T47D (cell line): ENCODE measurements around the gene SFSWAP.

Experiments
- DNase-seq, 2 experiments: peaks; one replicate each; pipeline versions ENCODE4 v3.0.0 to v3.0.0-alpha.2; 2011 to 2012; ENCODE audit warnings: low read depth in 1 of 2, low spot score in 1 of 2
- JUND ChIP-seq: IDR thresholded peaks from 2 replicates; pipeline ENCODE4 v1.6.1; 2012; ENCODE audit warnings: low read depth
- in situ Hi-C: cut with HindIII; loops from 2 replicates; pipeline ENCODE4 v1.10.0; 2016; ENCODE audit warnings: low sequenced_read_pairs, low pct_unique_long_range_greater_than_20kb

The SFSWAP gene

DNA sequence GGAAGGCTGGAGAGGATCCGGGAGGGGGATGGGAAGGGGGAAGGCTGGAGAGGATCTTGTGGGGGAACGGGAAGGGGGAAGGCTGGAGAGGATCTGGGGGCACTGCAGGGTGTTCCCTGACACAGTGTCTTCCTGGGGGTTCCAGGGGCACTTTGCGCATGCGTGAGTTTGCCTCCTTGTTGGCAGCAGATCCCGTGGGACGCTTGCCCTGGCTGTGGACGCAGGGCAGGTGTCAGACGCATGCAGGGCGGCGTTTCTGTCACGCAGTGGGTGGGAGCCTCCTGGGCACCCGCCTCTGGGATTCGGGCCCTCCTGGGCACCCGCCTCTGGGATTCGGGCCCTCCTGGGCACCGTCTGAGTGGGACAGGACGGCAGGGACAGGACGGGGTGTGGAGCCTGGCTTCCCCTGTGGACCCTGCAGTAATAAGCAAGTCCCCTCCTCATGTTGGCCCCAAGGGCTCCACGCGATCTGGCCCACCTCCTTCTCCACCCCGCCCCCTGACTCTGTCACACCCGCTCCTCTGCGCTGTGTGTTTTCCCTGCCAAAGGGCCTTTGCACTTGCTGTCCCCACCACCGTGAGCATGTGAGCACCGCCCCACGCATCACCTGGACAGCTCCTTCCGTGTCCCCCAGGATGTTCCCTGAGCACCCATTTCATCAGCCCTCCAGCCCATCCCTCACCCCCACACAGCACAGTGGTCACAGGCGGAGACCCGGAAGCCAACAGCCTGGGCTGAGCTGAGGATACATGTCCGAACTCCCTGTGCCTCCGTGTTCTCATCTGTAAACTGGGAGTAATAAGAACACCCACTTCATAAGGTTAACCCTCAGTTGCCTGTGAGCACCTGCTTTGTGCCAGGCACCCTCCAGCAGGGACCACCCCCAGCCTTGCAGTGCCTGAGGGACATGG is 121.7 kb downstream of the SFSWAP start:
- in situ Hi-C loops, result no loop called here
- no peak for TF ChIP-seq JUND
- DNase-seq, result peak; percentile 87 to 95

DNA sequence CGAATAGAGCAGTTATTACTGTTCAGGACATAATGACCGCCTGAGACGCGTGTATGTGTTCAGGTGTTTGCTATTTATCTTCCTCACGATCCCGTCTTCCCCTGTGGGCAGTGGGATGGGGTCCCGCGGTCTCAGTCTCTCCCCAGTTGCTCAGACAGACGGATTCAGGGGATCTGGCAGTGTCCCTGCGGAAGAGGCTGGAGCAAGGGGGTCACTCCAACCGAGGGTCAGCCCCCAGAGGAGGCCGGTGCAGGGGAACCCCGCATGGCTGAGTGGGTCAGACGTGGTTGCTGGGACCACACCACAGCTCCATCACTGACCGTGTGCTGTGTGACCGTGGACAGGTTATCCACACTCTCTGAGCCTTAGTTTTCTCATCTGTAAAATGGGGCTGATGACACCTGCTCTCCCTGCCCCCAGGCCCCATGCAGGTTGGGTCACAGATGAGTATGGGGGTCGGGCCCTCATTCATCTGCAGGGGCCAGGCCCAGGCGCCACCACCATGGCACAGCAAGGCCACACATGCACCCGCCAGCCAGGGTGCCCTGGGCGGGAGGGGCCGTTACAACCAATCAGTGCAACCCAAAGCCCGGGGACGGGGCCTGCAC is 122.5 kb downstream of the SFSWAP start:
- no peak for TF ChIP-seq JUND
- DNase-seq, result no peak
- in situ Hi-C loops, result no loop called here

- TF ChIP-seq JUND, result no peak
- DNase-seq, result peak in 1 of 2 experiments; percentile 49
- in situ Hi-C loops, result no loop called here
Measured at GRCh38 chr12:131833896-131834641, 123.2 kb downstream of the SFSWAP start.

DNA sequence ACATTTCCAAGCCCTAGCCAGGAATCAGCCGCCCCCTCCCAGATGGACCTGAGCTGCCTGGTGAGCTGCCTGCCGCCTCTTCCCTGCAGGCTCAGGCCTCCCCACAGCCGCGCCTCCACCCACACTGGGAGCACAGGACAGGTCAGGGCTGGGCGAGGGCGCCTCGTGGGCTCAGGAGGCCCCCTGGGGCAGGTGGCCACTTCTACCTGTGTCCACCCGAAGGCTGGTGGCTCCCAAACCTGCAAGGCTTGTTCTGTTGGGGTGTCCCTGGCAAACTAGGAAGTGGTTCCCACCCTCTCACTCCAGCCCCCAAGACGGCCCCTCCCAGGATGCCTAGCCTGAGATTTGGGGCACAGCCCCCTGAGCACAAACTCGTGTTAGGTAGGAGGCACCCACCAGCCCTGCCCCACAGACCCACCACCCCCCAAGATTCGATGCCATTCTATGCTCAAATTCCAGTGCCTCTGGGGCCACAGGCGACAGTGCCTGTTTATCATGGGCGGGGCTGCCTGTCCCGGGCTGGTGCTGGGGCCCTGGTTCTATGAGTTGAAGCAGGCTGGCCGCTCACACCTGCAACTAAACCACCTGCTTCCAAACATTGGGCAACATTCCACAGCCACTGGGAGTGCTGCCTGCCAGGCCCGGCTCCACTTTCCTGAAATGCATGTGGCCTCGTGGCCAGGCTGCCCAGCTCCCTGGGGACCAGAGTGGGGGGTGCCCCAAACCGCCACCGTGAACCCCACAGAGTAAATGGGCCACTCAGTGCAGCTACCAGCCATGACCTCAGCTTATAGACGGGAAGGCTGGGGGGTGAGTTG is 124.1 kb downstream of the SFSWAP start:
- in situ Hi-C loops, result no loop called here
- TF ChIP-seq JUND, result no peak

DNA sequence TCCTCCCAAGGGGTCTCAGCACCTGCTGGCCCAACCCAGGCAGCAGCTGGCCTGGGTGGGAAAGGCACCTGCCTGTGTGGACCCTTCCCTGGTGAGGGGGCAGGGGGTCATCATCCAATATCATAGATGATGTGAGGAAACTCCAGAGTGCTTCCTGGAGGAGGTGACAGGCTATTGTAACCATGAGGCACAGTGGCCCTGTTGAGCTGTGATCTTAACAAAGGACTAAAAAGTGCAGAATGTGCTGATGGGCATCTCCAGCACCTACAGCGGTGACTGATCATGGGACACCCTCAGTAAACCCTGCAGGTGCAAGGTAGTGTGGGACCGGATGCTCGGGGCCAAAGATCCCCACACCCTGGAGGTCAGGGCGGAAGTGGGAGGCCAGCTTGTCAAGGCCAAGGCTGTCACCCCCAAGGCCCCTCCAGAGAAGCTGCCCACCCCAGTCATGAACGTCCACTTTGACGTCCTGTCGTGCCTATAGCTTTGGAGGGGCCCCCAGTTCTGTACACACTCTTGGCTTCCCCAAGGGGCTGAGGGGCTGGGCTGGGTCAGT is 124.8 kb downstream of the SFSWAP start:
- TF ChIP-seq JUND, result no peak
- in situ Hi-C loops, result no loop called here
- no peak for DNase-seq

More for the DNA sequence above, 124.1 kb downstream of the SFSWAP start:
- peak in 1 of 2 experiments; percentile 92 for DNase-seq

DNA sequence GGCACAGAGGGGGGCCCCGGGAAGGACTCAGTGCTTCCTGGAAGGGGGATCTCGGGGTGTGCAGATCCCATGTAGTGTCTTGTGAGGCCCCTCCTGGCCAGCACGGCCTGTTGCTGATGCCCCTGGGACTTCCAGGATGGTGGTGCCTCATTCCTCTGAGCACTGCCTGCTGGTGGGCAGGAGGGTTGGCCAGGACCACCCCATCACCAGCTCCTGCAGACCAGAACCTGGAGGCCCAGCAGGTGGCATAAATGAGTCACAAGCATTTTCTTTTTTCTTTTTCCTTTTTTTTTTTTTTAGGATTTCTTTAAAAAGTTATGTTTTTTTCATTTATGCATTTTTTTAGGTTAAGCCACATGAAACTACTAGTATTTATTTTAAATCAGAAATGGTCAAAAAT is 125.3 kb downstream of the SFSWAP start:
- no peak for TF ChIP-seq JUND
- no peak for DNase-seq
- in situ Hi-C loops, result no loop called here

DNA sequence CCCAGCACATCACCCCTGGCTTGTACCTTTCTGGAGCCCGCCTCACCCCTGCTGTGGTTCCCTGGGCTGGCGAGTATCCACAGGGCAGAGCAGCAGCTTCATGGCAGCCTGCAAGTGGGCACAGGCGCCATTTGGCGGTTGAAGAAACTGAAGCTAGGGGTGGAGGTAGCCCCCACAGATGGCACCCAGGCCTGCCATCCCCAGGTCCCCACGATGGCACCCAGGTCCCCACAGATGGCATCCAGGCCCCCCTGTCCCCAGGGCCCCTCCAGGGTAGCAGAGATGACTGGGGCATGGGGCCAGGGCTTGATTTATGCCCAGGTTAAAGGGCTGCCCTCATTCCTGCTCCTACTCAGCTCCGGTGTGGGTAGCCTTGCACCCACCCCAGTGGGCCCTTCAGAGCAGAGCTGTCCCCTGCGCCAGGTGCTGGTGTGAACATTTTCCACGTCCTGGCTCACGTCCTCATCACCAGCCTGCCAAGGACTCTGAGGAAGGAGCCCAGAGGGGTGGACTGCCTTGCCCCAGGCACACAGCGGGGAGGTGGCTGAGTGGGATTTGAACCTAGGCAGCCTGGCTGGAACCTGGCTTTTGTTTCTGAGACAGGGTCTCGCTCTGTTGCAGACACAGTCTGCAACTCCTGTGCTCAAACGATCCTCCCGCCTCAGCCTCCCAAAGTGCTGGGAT is 126.0 kb downstream of the SFSWAP start:
- in situ Hi-C loops, result no loop called here

DNA sequence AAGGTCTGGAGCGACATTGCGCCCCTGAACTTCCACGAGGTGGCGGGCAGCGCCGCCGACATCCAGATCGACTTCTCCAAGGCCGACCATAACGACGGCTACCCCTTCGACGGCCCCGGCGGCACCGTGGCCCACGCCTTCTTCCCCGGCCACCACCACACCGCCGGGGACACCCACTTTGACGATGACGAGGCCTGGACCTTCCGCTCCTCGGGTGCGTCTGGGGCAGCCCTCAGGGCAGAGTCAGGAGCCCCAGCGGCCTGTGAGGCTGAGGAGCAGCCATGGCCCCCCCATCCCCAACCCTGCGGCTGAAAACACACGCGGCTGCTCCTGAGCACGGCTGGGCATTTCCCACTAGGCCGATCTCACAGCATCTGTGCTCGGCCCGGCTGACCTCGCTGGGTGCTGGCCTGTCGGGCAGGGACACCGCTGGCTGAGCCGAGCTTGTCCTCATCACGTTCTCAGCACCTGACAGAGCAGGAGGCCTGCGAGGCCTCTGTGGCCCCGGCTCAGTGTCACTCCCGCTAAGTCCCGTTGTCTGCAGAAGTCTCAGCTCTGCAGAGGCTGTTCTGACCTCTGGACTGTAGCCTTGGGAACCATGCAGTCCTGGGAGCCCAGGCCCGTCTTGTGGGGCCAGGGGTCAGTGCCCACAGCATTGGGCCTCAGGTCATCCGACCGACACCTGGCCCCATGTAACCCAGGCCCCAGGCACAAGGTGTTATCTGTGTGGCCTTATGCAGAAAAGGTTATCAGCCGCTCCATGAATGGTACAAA is 129.9 kb downstream of the SFSWAP start:
- no peak for TF ChIP-seq JUND
- no peak for DNase-seq
- in situ Hi-C loops, result no loop called here

More for the DNA sequence above, 126.0 kb downstream of the SFSWAP start:
- DNase-seq, result no peak
- no peak for TF ChIP-seq JUND

DNA sequence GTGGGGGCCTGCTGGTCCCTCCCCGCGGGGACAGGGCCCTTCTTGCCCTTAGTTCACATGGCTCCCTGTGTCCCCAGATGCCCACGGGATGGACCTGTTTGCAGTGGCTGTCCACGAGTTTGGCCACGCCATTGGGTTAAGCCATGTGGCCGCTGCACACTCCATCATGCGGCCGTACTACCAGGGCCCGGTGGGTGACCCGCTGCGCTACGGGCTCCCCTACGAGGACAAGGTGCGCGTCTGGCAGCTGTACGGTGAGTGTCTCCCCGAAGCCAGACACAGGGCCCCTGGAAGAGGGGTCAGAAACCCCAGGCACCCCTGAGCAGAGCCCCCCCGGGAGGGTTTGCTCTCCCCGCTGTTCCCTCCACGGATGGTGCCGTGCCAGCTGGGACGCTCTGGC is 130.7 kb downstream of the SFSWAP start:
- no peak for TF ChIP-seq JUND
- DNase-seq, result no peak
- in situ Hi-C loops, result no loop called here

- TF ChIP-seq JUND, result no peak
- no peak for DNase-seq
- in situ Hi-C loops, result no loop called here
Measured at GRCh38 chr12:131842169-131842568, 131.3 kb downstream of the SFSWAP start.

GRCh38 chr12:131843527-131843926 is 132.6 kb downstream of the SFSWAP start:
- DNase-seq, result no peak

More at GRCh38 chr12:131843527-131843926, 132.6 kb downstream of the SFSWAP start:
- no peak for TF ChIP-seq JUND
- in situ Hi-C loops, result no loop called here
